Esophagus muscularis mucosa (tissue), 3 donors: ENCODE results near the gene DNMBP.
"Not testable (repeated sequence)": the region's sequence is repeated elsewhere in the genome, so short reads cannot be mapped to it uniquely, and the experiment has no call there.

Source experiments
- POLR2A ChIP-seq: fragments of 450-650 bp; IDR thresholded peaks from one replicate; pipeline ENCODE4 v1.6.1; 2017; ENCODE audit warnings: antibody characterized with exemption, moderate library complexity, mild to moderate bottlenecking, low read depth
- POLR2AphosphoS5 ChIP-seq, 2 donors: sonication (generic); formaldehyde crosslinking; IDR thresholded peaks; one replicate each; pipeline ENCODE4 v1.6.1; 2017; ENCODE audit warnings: antibody characterized with exemption in 2 of 2
- TF ChIP-seq, protein P1 (sequence below), 3 experiments: fragments of 200-600 bp in 2 of 3; fragments of 450-650 bp in 1 of 3; sonication (generic) in 2 of 3; IDR thresholded peaks; one replicate each; pipeline ENCODE4 v1.5.1; 2017 to 2019; ENCODE audit warnings: antibody characterized with exemption in 3 of 3, mild to moderate bottlenecking in 2 of 3, moderate library complexity in 1 of 3

DNA sequence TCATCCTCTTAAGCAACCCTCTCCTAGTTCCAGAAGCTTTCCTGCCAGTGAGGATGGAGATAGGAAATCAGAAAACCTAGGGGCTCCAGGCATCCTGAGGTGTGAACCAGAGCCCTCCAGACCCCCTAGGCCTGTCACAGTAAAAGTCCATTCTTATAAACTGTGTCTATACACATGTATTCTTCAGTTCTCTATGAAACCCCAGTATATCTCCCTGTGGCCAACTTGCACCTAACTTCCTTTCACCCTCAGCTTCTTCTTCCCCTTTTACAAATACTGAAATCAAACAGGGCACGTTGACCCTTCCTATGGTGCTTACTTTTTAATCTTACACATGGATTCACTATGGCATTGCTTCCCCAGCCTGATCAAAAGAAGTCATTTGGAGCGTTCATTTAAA, 168.9 kb downstream of the DNMBP start:
- TF ChIP-seq, protein P1, sequence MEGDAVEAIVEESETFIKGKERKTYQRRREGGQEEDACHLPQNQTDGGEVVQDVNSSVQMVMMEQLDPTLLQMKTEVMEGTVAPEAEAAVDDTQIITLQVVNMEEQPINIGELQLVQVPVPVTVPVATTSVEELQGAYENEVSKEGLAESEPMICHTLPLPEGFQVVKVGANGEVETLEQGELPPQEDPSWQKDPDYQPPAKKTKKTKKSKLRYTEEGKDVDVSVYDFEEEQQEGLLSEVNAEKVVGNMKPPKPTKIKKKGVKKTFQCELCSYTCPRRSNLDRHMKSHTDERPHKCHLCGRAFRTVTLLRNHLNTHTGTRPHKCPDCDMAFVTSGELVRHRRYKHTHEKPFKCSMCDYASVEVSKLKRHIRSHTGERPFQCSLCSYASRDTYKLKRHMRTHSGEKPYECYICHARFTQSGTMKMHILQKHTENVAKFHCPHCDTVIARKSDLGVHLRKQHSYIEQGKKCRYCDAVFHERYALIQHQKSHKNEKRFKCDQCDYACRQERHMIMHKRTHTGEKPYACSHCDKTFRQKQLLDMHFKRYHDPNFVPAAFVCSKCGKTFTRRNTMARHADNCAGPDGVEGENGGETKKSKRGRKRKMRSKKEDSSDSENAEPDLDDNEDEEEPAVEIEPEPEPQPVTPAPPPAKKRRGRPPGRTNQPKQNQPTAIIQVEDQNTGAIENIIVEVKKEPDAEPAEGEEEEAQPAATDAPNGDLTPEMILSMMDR (IDR thresholded peaks at IDR 0.05), result not testable (repeated sequence)
- not testable (repeated sequence) for TF ChIP-seq POLR2A; POLR2AphosphoS5 (IDR thresholded peaks at IDR 0.05)
